WTC11 (cell line): Measurements from ENCODE around the gene HS3ST4. TPM values are rescaled to one million over a fixed set of nuclear protein-coding genes. Genes with fewer than 3 reads are reported as not detected.

Experiments used
- ATAC-seq: fragments of 200-7000 bp; cut with Tn5 transposase; 2 replicates; pipeline ENCODE4 v1.10.0; 2021; ENCODE audit warnings: mild to moderate bottlenecking, moderate library complexity
- CTCF ChIA-PET: fragments of 300-600 bp; sonication (Branson Sonifier 250); formaldehyde crosslinking; loops from one replicate; lab custom pipeline; 2021; ENCODE audit warnings: antibody characterized with exemption; lab: Charles Lee
- POLR2A ChIA-PET: fragments of 350-600 bp; sonication (Branson Sonifier 250); formaldehyde crosslinking; loops from one replicate; lab custom pipeline; 2021; ENCODE audit warnings: antibody characterized with exemption; lab: Charles Lee
- DNase-seq: peaks from one replicate; pipeline ENCODE4 v3.0.0; 2021; ENCODE audit warnings: low spot score
- H3K27ac Mint-ChIP-seq: 2 replicates; pipeline ENCODE4 v1.8.0; 2021; ENCODE audit warnings: mixed read lengths
- H3K27me3 Mint-ChIP-seq: 2 replicates; pipeline ENCODE4 v1.8.0; 2021; ENCODE audit warnings: low read depth, mild to moderate bottlenecking, moderate library complexity, mixed read lengths
- H3K36me3 Mint-ChIP-seq: 2 replicates; pipeline ENCODE4 v1.8.0; 2021; ENCODE audit warnings: mixed read lengths
- H3K4me1 Mint-ChIP-seq: 2 replicates; pipeline ENCODE4 v1.8.0; 2022; ENCODE audit warnings: mixed read lengths
- H3K4me3 Mint-ChIP-seq: 2 replicates; pipeline ENCODE4 v1.8.0; 2021; ENCODE audit warnings: mild to moderate bottlenecking, moderate library complexity, mixed read lengths
- H3K9me3 Mint-ChIP-seq: 2 replicates; pipeline ENCODE4 v1.8.0; 2021; ENCODE audit warnings: mixed read lengths
- CBFB ChIP-seq: sonication (generic); formaldehyde crosslinking; IDR thresholded peaks from 2 replicates; pipeline ENCODE4 v1.8.1; 2022; ENCODE audit warnings: mild to moderate bottlenecking, low read depth, missing genetic modification reagents
- ESRRA ChIP-seq: sonication (generic); formaldehyde crosslinking; IDR thresholded peaks from 2 replicates; pipeline ENCODE4 v1.8.1; 2022; ENCODE audit warnings: mild to moderate bottlenecking, missing genetic modification reagents, borderline replicate concordance
- GRHL2 ChIP-seq: fragments of 250-450 bp; sonication (Bioruptor Pico); IDR thresholded peaks from 2 replicates; pipeline ENCODE4 v1.8.0; 2022; ENCODE audit warnings: mild to moderate bottlenecking, moderate library complexity; ENCODE audit not compliant: insufficient replicate concordance, severe bottlenecking
- IRF2 ChIP-seq: sonication (generic); formaldehyde crosslinking; IDR thresholded peaks from 2 replicates; pipeline ENCODE4 v1.8.0; 2022; ENCODE audit warnings: low read depth, missing genetic modification reagents, borderline replicate concordance
- MXD4 ChIP-seq: fragments of 250-450 bp; sonication (Bioruptor Pico); IDR thresholded peaks from 2 replicates; pipeline ENCODE4 v1.8.0; 2021; ENCODE audit warnings: mild to moderate bottlenecking, moderate library complexity, borderline replicate concordance
- NFE2L1 ChIP-seq: sonication (generic); formaldehyde crosslinking; IDR thresholded peaks from 2 replicates; pipeline ENCODE4 v1.8.1; 2023; ENCODE audit warnings: missing genetic modification reagents
- NR1H2 ChIP-seq: sonication (generic); formaldehyde crosslinking; IDR thresholded peaks from 2 replicates; pipeline ENCODE4 v1.9.0; 2021; ENCODE audit warnings: mild to moderate bottlenecking, moderate library complexity, missing genetic modification reagents
- SMAD4 ChIP-seq: sonication (generic); formaldehyde crosslinking; IDR thresholded peaks from 2 replicates; pipeline ENCODE4 v1.8.0; 2022; ENCODE audit warnings: mild to moderate bottlenecking, missing genetic modification reagents
- ZBTB21 ChIP-seq: sonication (generic); formaldehyde crosslinking; IDR thresholded peaks from 2 replicates; pipeline ENCODE4 v1.8.1; 2023; ENCODE audit warnings: mild to moderate bottlenecking, missing genetic modification reagents, borderline replicate concordance
- ZNF232 ChIP-seq: sonication (generic); formaldehyde crosslinking; IDR thresholded peaks from 2 replicates; pipeline ENCODE4 v1.8.0; 2022; ENCODE audit warnings: mild to moderate bottlenecking, missing genetic modification reagents
- ZNF263 ChIP-seq: sonication (generic); formaldehyde crosslinking; IDR thresholded peaks from 2 replicates; pipeline ENCODE4 v1.8.1; 2022; ENCODE audit warnings: low read depth, mild to moderate bottlenecking, moderate library complexity, missing genetic modification reagents
- ZNF423 ChIP-seq: fragments of 250-450 bp; sonication (Bioruptor Pico); IDR thresholded peaks from 2 replicates; pipeline ENCODE4 v2.1.2; 2022; ENCODE audit warnings: mild to moderate bottlenecking, moderate library complexity
- total RNA-seq: library from RNA; stranded (reverse); gene quantifications from 3 replicates; pipeline ENCODE4 v1.2.3, GENCODE V29; 2021
- TF ChIP-seq, protein P1 (sequence below): sonication (generic); formaldehyde crosslinking; IDR thresholded peaks from 2 replicates; pipeline ENCODE4 v1.8.1; 2023; ENCODE audit warnings: mild to moderate bottlenecking, missing genetic modification reagents, moderate library complexity
- TF ChIP-seq, protein P2 (sequence below): sonication (generic); formaldehyde crosslinking; IDR thresholded peaks from 2 replicates; pipeline ENCODE4 v1.8.0; 2022; ENCODE audit warnings: mild to moderate bottlenecking, missing genetic modification reagents
- TF ChIP-seq, protein P3 (sequence below): sonication (generic); formaldehyde crosslinking; conservative IDR thresholded peaks from 2 replicates; pipeline ENCODE4 v1.8.1; 2022; ENCODE audit warnings: mild to moderate bottlenecking, missing genetic modification reagents
- TF ChIP-seq, protein P4 (sequence below): fragments of 250-450 bp; sonication (Bioruptor Pico); conservative IDR thresholded peaks from 2 replicates; pipeline ENCODE4 v1.9.0; 2021; ENCODE audit warnings: mild to moderate bottlenecking
- TF ChIP-seq, protein P5 (sequence below): sonication (generic); formaldehyde crosslinking; IDR thresholded peaks from 2 replicates; pipeline ENCODE4 v1.8.0; 2022; ENCODE audit warnings: mild to moderate bottlenecking, missing genetic modification reagents
- TF ChIP-seq, protein P6 (sequence below): sonication (generic); formaldehyde crosslinking; IDR thresholded peaks from 2 replicates; pipeline ENCODE4 v1.8.0; 2022; ENCODE audit warnings: missing genetic modification reagents

The HS3ST4 gene
- total RNA-seq, 1 experiment from 2014 or later, result 5.4 TPM

DNA sequence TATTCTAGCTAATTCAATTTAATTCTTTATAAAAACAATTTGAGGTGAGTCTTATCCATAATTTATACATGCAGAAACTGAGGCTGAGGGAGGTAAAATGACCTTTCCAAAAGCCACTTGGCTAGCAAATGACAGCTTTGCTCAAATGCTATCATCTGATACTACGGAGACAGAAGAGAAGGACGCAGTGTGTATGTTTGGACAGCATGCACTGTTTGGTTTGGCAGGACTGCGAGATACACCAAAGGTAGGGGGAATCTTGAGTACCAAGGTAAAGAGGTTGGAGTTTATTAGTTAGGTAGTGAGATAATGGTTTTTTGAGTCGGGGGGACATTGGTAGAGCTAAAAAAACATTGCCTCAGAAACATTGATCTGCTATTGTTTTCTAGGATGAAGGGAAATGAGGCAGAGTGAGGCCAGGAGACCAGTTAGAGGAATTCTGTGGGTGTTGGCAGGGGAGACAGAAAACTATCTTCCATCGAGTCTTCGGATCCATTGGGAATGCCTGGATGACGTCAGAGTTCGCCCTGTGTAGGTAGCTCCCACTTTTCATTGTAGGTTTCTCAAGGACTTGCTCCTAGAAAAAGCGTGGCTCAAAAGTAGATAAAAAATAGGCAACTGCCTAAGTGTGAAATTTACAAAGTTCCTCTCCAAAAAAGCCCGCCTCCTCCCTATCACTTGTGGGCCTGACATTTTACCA lies 2.5 kb upstream of the HS3ST4 start:
- peaks cover 28% of the 10 kb centered on the region for H3K4me1 Mint-ChIP-seq
- H3K27me3 Mint-ChIP-seq, result peaks cover 27% of the 10 kb centered on the region
- H3K36me3 Mint-ChIP-seq, result no peaks in the 10 kb centered on the region
- no peak for DNase-seq
- H3K27ac Mint-ChIP-seq, result no peak overlapping the region
- ATAC-seq, result no peak
- H3K4me3 Mint-ChIP-seq, result no peak overlapping the region
- ChIA-PET POLR2A (no interaction called here), CTCF (interaction anchor here (2.4 kb wide), 1 partner anchor 10 kb away, joined by 7 read pairs; no protein-coding TSS in a partner anchor)
- TF ChIP-seq ZNF423 (CRISPR knock-in tag) (no peak), SMAD4 (CRISPR knock-in tag) (no peak), NFE2L1 (CRISPR knock-in tag) (no peak)
- TF ChIP-seq, protein P1, sequence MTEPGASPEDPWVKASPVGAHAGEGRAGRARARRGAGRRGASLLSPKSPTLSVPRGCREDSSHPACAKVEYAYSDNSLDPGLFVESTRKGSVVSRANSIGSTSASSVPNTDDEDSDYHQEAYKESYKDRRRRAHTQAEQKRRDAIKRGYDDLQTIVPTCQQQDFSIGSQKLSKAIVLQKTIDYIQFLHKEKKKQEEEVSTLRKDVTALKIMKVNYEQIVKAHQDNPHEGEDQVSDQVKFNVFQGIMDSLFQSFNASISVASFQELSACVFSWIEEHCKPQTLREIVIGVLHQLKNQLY (CRISPR knock-in tag), result no peak
- TF ChIP-seq, protein P2, sequence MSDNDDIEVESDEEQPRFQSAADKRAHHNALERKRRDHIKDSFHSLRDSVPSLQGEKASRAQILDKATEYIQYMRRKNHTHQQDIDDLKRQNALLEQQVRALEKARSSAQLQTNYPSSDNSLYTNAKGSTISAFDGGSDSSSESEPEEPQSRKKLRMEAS, result no peak
- TF ChIP-seq, protein P3, sequence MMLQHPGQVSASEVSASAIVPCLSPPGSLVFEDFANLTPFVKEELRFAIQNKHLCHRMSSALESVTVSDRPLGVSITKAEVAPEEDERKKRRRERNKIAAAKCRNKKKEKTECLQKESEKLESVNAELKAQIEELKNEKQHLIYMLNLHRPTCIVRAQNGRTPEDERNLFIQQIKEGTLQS (CRISPR knock-in tag), result no peak
- TF ChIP-seq, protein P4, sequence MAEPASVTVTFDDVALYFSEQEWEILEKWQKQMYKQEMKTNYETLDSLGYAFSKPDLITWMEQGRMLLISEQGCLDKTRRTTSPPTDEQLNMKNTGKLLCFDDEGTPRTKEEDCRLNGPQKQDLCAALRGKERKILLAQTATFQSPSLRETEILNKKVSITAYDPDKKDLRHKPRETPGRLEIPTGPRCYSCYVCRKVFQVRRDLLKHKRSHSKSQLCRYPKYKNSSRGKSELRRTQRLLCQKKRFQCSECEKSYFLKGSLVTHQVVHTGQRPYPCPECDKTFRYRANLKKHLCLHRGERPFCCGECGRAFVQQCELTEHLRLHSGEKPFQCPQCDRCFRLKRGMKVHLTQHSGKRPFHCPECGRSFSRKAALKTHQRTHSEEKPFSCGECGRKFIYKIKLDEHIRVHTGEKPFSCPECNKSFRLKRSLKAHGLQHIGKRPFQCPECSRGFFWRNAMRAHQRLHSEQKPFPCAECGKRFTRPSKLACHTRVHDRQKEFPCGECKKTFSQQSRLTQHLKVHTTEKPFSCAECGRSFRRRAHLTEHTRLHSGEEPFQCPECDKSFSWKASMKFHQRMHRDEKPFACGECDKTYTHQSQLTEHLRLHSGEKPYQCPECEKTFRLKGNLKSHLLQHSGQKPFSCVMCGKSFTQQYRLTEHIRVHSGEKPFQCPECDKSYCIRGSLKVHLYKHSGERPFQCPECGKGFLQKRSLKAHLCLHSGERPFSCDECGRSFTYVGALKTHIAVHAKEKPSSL, result no peak
- no peaks in the 10 kb centered on the region for H3K9me3 Mint-ChIP-seq

DNA sequence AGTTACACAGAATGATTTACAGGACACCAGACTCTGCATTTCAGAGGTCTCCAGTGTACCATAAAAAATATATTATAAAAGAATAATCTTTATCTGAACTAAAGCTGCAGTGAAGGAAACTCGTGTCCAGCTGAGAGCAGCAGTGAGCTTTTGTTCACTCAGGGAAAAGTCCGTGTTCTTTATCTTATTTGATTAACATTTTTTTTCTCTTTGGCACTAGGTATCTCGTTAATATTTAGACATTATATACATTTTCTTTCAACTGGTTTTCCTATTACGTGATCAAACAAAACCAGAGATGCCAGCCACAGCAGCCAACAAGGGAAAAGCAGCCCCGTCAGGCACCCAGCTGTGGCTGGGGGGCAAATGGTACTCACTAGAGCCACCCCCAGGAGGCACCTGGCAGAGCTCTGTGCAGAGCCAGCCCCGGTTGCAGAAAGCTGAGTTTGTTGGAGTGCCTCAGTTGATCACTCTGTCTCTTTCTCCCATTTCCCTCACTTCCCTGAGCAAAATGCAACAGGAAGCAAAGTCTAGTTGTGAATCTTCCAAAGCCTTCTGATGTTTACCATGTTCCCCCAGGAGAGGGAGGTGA lies 1.1 kb upstream of the HS3ST4 start:
- no peak for TF ChIP-seq ZBTB21 (CRISPR knock-in tag)
- TF ChIP-seq ZNF263 (CRISPR knock-in tag), result no peak
- TF ChIP-seq, protein P4, result no peak
- Mint-ChIP-seq H3K4me1 (peaks cover 35% of the 10 kb centered on the region), H3K4me3 (peak overlapping the region; percentile 91), H3K36me3 (no peaks in the 10 kb centered on the region), H3K27ac (no peak overlapping the region), H3K27me3 (peaks cover 36% of the 10 kb centered on the region), H3K9me3 (no peaks in the 10 kb centered on the region)
- ChIA-PET POLR2A (interaction anchor here (0.6 to 1.3 kb wide), 3 partner anchors 12 to 1223 kb away, joined by 3 to 7 read pairs (median 3); no protein-coding TSS in a partner anchor), CTCF (interaction anchor here (0.6 to 2.4 kb wide), 9 partner anchors 12 to 903 kb away, joined by 3 to 7 read pairs (median 4); no protein-coding TSS in a partner anchor)
- ATAC-seq, result no peak
- no peak for DNase-seq

DNA sequence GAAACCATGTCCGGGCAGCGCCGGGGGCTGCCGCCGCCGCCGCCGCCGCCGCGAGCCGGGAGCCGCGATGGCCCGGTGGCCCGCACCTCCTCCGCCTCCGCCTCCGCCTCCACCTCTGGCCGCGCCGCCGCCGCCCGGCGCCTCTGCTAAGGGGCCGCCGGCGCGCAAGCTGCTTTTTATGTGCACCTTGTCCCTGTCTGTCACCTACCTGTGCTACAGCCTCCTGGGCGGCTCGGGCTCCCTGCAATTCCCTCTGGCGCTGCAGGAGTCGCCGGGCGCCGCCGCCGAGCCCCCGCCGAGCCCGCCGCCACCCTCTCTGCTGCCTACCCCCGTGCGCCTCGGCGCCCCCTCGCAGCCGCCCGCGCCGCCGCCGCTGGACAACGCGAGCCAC lies 587 bp downstream of the HS3ST4 start:
- H3K4me1 Mint-ChIP-seq, result peaks cover 37% of the 10 kb centered on the region
- POLR2A ChIA-PET, result no interaction called here
- CTCF ChIA-PET, result interaction anchor here (2.0 kb wide), 1 partner anchor 15 kb away, joined by 7 read pairs; no protein-coding TSS in a partner anchor
- no peak overlapping the region for H3K27ac Mint-ChIP-seq
- DNase-seq (peak; percentile 33), ATAC-seq (peak; percentile 3; the same call in 1 of the 2 replicates)
- H3K9me3 Mint-ChIP-seq, result no peaks in the 10 kb centered on the region
- peak overlapping the region; percentile 53 for H3K4me3 Mint-ChIP-seq
- peaks cover 36% of the 10 kb centered on the region for H3K27me3 Mint-ChIP-seq
- no peaks in the 10 kb centered on the region for H3K36me3 Mint-ChIP-seq
- TF ChIP-seq, protein P5, sequence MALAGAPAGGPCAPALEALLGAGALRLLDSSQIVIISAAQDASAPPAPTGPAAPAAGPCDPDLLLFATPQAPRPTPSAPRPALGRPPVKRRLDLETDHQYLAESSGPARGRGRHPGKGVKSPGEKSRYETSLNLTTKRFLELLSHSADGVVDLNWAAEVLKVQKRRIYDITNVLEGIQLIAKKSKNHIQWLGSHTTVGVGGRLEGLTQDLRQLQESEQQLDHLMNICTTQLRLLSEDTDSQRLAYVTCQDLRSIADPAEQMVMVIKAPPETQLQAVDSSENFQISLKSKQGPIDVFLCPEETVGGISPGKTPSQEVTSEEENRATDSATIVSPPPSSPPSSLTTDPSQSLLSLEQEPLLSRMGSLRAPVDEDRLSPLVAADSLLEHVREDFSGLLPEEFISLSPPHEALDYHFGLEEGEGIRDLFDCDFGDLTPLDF (CRISPR knock-in tag), result no peak
- TF ChIP-seq NR1H2 (CRISPR knock-in tag) (no peak), ZNF232 (no peak), GRHL2 (CRISPR knock-in tag) (no peak), SMAD4 (CRISPR knock-in tag) (no peak), IRF2 (CRISPR knock-in tag) (no peak), MXD4 (CRISPR knock-in tag) (no peak), ESRRA (CRISPR knock-in tag) (no peak), CBFB (CRISPR knock-in tag) (no peak)
- TF ChIP-seq, protein P6, sequence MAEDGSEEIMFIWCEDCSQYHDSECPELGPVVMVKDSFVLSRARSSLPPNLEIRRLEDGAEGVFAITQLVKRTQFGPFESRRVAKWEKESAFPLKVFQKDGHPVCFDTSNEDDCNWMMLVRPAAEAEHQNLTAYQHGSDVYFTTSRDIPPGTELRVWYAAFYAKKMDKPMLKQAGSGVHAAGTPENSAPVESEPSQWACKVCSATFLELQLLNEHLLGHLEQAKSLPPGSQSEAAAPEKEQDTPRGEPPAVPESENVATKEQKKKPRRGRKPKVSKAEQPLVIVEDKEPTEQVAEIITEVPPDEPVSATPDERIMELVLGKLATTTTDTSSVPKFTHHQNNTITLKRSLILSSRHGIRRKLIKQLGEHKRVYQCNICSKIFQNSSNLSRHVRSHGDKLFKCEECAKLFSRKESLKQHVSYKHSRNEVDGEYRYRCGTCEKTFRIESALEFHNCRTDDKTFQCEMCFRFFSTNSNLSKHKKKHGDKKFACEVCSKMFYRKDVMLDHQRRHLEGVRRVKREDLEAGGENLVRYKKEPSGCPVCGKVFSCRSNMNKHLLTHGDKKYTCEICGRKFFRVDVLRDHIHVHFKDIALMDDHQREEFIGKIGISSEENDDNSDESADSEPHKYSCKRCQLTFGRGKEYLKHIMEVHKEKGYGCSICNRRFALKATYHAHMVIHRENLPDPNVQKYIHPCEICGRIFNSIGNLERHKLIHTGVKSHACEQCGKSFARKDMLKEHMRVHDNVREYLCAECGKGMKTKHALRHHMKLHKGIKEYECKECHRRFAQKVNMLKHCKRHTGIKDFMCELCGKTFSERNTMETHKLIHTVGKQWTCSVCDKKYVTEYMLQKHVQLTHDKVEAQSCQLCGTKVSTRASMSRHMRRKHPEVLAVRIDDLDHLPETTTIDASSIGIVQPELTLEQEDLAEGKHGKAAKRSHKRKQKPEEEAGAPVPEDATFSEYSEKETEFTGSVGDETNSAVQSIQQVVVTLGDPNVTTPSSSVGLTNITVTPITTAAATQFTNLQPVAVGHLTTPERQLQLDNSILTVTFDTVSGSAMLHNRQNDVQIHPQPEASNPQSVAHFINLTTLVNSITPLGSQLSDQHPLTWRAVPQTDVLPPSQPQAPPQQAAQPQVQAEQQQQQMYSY (CRISPR knock-in tag), result no peak
